ENCODE measurements around the gene C1QTNF6. TPM values are rescaled to one million over a fixed set of nuclear protein-coding genes. Genes with fewer than 3 reads are reported as not detected.

The C1QTNF6 gene
- total RNA-seq, 1 experiment from 2014 or later = 1.7 TPM

GRCh38 chr22:37146507-37147180, 41.4 kb downstream of the C1QTNF6 start:
- Histone ChIP-seq H3K79me2 (ENCODE audit: low read length) (no peaks in the 10 kb centered on the region), H3K9me3 (ENCODE audit: low read length) (0 out of 2 replicates have a peak, but pooled peaks cover 3% of the 10 kb centered on the region), H3K9me2 (replicated peaks; ENCODE audit: insufficient read depth, low read length) (no peaks in the 10 kb centered on the region), H4K20me1 (ENCODE audit: insufficient read depth, low read depth, low read length) (no peaks in the 10 kb centered on the region), H2AFZ (ENCODE audit: low read length) (no peak overlapping the region), H3K4me3 (ENCODE audit: low read length) (no peak overlapping the region), H3K36me3 (ENCODE audit: insufficient read depth, low read length) (no peaks in the 10 kb centered on the region), H3K27ac (ENCODE audit: low read length) (no peak overlapping the region), H3K9ac (ENCODE audit: low read length) (no peak overlapping the region), H3K4me1 (ENCODE audit: low read length) (no peaks in the 10 kb centered on the region), H3K27me3 (ENCODE audit: low read length) (no peaks in the 10 kb centered on the region), H3K4me2 (ENCODE audit: low read depth, low read length, poor library complexity, severe bottlenecking) (no peak overlapping the region)
- DNase-seq = no peak

- no peak for DNase-seq
- Histone ChIP-seq H3K36me3 (ENCODE audit: insufficient read depth, low read length) (no peaks in the 10 kb centered on the region), H3K4me2 (ENCODE audit: low read depth, low read length, poor library complexity, severe bottlenecking) (no peak overlapping the region), H3K9ac (ENCODE audit: low read length) (no peak overlapping the region), H3K27ac (ENCODE audit: low read length) (no peak overlapping the region), H3K27me3 (ENCODE audit: low read length) (no peaks in the 10 kb centered on the region), H3K9me3 (ENCODE audit: low read length) (0 out of 2 replicates have a peak, but pooled peaks cover 3% of the 10 kb centered on the region), H3K4me3 (ENCODE audit: low read length) (no peak overlapping the region), H3K4me1 (ENCODE audit: low read length) (no peaks in the 10 kb centered on the region), H3K79me2 (ENCODE audit: low read length) (no peaks in the 10 kb centered on the region), H3K9me2 (replicated peaks; ENCODE audit: insufficient read depth, low read length) (no peaks in the 10 kb centered on the region), H2AFZ (ENCODE audit: low read length) (no peak overlapping the region), H4K20me1 (ENCODE audit: insufficient read depth, low read depth, low read length) (no peaks in the 10 kb centered on the region)
Observed at GRCh38 chr22:37146051-37146385, 42.0 kb downstream of the C1QTNF6 start.

- Histone ChIP-seq H3K4me1 (ENCODE audit: low read length) (no peaks in the 10 kb centered on the region), H3K9ac (ENCODE audit: low read length) (no peak overlapping the region), H3K36me3 (ENCODE audit: insufficient read depth, low read length) (no peaks in the 10 kb centered on the region), H3K27me3 (ENCODE audit: low read length) (no peaks in the 10 kb centered on the region), H4K20me1 (ENCODE audit: insufficient read depth, low read depth, low read length) (no peaks in the 10 kb centered on the region), H2AFZ (ENCODE audit: low read length) (no peak overlapping the region), H3K9me2 (replicated peaks; ENCODE audit: insufficient read depth, low read length) (no peaks in the 10 kb centered on the region), H3K79me2 (ENCODE audit: low read length) (no peaks in the 10 kb centered on the region), H3K9me3 (ENCODE audit: low read length) (no peaks in the 10 kb centered on the region), H3K27ac (ENCODE audit: low read length) (no peak overlapping the region), H3K4me3 (ENCODE audit: low read length) (no peak overlapping the region), H3K4me2 (ENCODE audit: low read depth, low read length, poor library complexity, severe bottlenecking) (no peak overlapping the region)
- no peak for DNase-seq
Observed at GRCh38 chr22:37145180-37146050, 42.6 kb downstream of the C1QTNF6 start.

GRCh38 chr22:37144180-37144554, 43.9 kb downstream of the C1QTNF6 start:
- Histone ChIP-seq H3K79me2 (ENCODE audit: low read length) (no peaks in the 10 kb centered on the region), H3K27ac (ENCODE audit: low read length) (no peak overlapping the region), H4K20me1 (ENCODE audit: insufficient read depth, low read depth, low read length) (no peaks in the 10 kb centered on the region), H2AFZ (ENCODE audit: low read length) (no peak overlapping the region), H3K27me3 (ENCODE audit: low read length) (no peaks in the 10 kb centered on the region), H3K4me3 (ENCODE audit: low read length) (no peak overlapping the region), H3K4me1 (ENCODE audit: low read length) (no peaks in the 10 kb centered on the region), H3K9me3 (ENCODE audit: low read length) (no peaks in the 10 kb centered on the region), H3K9ac (ENCODE audit: low read length) (no peak overlapping the region), H3K9me2 (replicated peaks; ENCODE audit: insufficient read depth, low read length) (no peaks in the 10 kb centered on the region), H3K4me2 (ENCODE audit: low read depth, low read length, poor library complexity, severe bottlenecking) (no peak overlapping the region), H3K36me3 (ENCODE audit: insufficient read depth, low read length) (no peaks in the 10 kb centered on the region)
- DNase-seq = no peak

GRCh38 chr22:37141971-37142370, 46.1 kb downstream of the C1QTNF6 start:
- Histone ChIP-seq H3K9ac (ENCODE audit: low read length) (no peak overlapping the region), H3K36me3 (ENCODE audit: insufficient read depth, low read length) (no peaks in the 10 kb centered on the region), H3K9me2 (replicated peaks; ENCODE audit: insufficient read depth, low read length) (no peaks in the 10 kb centered on the region), H3K27me3 (ENCODE audit: low read length) (no peaks in the 10 kb centered on the region), H3K79me2 (ENCODE audit: low read length) (no peaks in the 10 kb centered on the region), H3K9me3 (ENCODE audit: low read length) (no peaks in the 10 kb centered on the region), H3K4me2 (ENCODE audit: low read depth, low read length, poor library complexity, severe bottlenecking) (no peak overlapping the region), H3K27ac (ENCODE audit: low read length) (no peak overlapping the region), H2AFZ (ENCODE audit: low read length) (no peak overlapping the region), H4K20me1 (ENCODE audit: insufficient read depth, low read depth, low read length) (no peaks in the 10 kb centered on the region), H3K4me3 (ENCODE audit: low read length) (no peak overlapping the region), H3K4me1 (ENCODE audit: low read length) (no peaks in the 10 kb centered on the region)
- DNase-seq = no peak

- H3K4me1 ChIP-seq (ENCODE audit: low read length) = no peaks in the 10 kb centered on the region
- H3K9ac ChIP-seq (ENCODE audit: low read length) = no peak overlapping the region
- no peaks in the 10 kb centered on the region for H4K20me1 ChIP-seq (ENCODE audit: insufficient read depth, low read depth, low read length)
- no peaks in the 10 kb centered on the region for H3K9me2 ChIP-seq (replicated peaks; ENCODE audit: insufficient read depth, low read length)
- H3K36me3 ChIP-seq (ENCODE audit: insufficient read depth, low read length) = no peaks in the 10 kb centered on the region
- H3K4me2 ChIP-seq (ENCODE audit: low read depth, low read length, poor library complexity, severe bottlenecking) = no peak overlapping the region
- H3K27ac ChIP-seq (ENCODE audit: low read length) = no peak overlapping the region
- no peaks in the 10 kb centered on the region for H3K79me2 ChIP-seq (ENCODE audit: low read length)
- H2AFZ ChIP-seq (ENCODE audit: low read length) = no peak overlapping the region
- no peak overlapping the region for H3K4me3 ChIP-seq (ENCODE audit: low read length)
- no peaks in the 10 kb centered on the region for H3K9me3 ChIP-seq (ENCODE audit: low read length)
- no peaks in the 10 kb centered on the region for H3K27me3 ChIP-seq (ENCODE audit: low read length)
- no peak for DNase-seq
Observed at GRCh38 chr22:37141476-37141875, 46.6 kb downstream of the C1QTNF6 start.

- DNase-seq = no peak
- no peak overlapping the region for H3K4me2 ChIP-seq (ENCODE audit: low read depth, low read length, poor library complexity, severe bottlenecking)
- no peak overlapping the region for H3K27ac ChIP-seq (ENCODE audit: low read length)
- no peak overlapping the region for H3K4me3 ChIP-seq (ENCODE audit: low read length)
- no peak overlapping the region for H3K9ac ChIP-seq (ENCODE audit: low read length)
- no peaks in the 10 kb centered on the region for H3K4me1 ChIP-seq (ENCODE audit: low read length)
- H3K9me2 ChIP-seq (replicated peaks; ENCODE audit: insufficient read depth, low read length) = no peaks in the 10 kb centered on the region
- no peaks in the 10 kb centered on the region for H3K36me3 ChIP-seq (ENCODE audit: insufficient read depth, low read length)
- no peaks in the 10 kb centered on the region for H4K20me1 ChIP-seq (ENCODE audit: insufficient read depth, low read depth, low read length)
- H3K9me3 ChIP-seq (ENCODE audit: low read length) = no peaks in the 10 kb centered on the region
- no peaks in the 10 kb centered on the region for H3K79me2 ChIP-seq (ENCODE audit: low read length)
- H2AFZ ChIP-seq (ENCODE audit: low read length) = no peak overlapping the region
- no peaks in the 10 kb centered on the region for H3K27me3 ChIP-seq (ENCODE audit: low read length)
Observed at GRCh38 chr22:37140686-37141323, 47.2 kb downstream of the C1QTNF6 start.

- H2AFZ ChIP-seq (ENCODE audit: low read length) = no peak overlapping the region
- no peaks in the 10 kb centered on the region for H3K9me2 ChIP-seq (replicated peaks; ENCODE audit: insufficient read depth, low read length)
- H3K27me3 ChIP-seq (ENCODE audit: low read length) = no peaks in the 10 kb centered on the region
- no peaks in the 10 kb centered on the region for H3K4me1 ChIP-seq (ENCODE audit: low read length)
- no peaks in the 10 kb centered on the region for H4K20me1 ChIP-seq (ENCODE audit: insufficient read depth, low read depth, low read length)
- H3K9ac ChIP-seq (ENCODE audit: low read length) = no peak overlapping the region
- no peak overlapping the region for H3K4me2 ChIP-seq (ENCODE audit: low read depth, low read length, poor library complexity, severe bottlenecking)
- no peaks in the 10 kb centered on the region for H3K36me3 ChIP-seq (ENCODE audit: insufficient read depth, low read length)
- H3K4me3 ChIP-seq (ENCODE audit: low read length) = no peak overlapping the region
- peak; percentile 65 for DNase-seq
- no peaks in the 10 kb centered on the region for H3K79me2 ChIP-seq (ENCODE audit: low read length)
- H3K27ac ChIP-seq (ENCODE audit: low read length) = no peak overlapping the region
- H3K9me3 ChIP-seq (ENCODE audit: low read length) = no peaks in the 10 kb centered on the region
Observed at GRCh38 chr22:37139762-37140161, 48.3 kb downstream of the C1QTNF6 start.

Data from Karpas-422 (cell line).